ENCODE results near the gene PPARG.

Gene PPARG

GRCh38 chr3:12301513-12301912 lies 12.6 kb downstream of the PPARG start:
- DNase-seq (ENCODE audit: low read depth, low spot score): no peak
- Histone ChIP-seq H3K4me1 (ENCODE audit: insufficient read depth, insufficient read length) (no peaks in the 10 kb centered on the region), H3K36me3 (ENCODE audit: insufficient read depth, insufficient read length, low read length) (no peaks in the 10 kb centered on the region), H3K9ac (ENCODE audit: insufficient read length, low read depth) (no peak overlapping the region), H3K27me3 (ENCODE audit: insufficient read depth, insufficient read length) (no peaks in the 10 kb centered on the region), H3K4me3 (ENCODE audit: insufficient read length, low read depth) (no peak overlapping the region), H3K9me3 (ENCODE audit: insufficient read depth, low read length) (no peaks in the 10 kb centered on the region)
- TF ChIP-seq YY1 (IDR thresholded peaks at IDR 0.05; ENCODE audit: insufficient read depth, insufficient read length) (no peak), SUZ12 (IDR thresholded peaks at IDR 0.05; ENCODE audit: extremely low read depth, insufficient read depth, insufficient read length) (no peak)

- no peaks in the 10 kb centered on the region for H3K9me3 ChIP-seq (ENCODE audit: insufficient read depth, low read length)
- no peak for DNase-seq (ENCODE audit: low read depth, low spot score)
- no peaks in the 10 kb centered on the region for H3K4me1 ChIP-seq (ENCODE audit: insufficient read depth, insufficient read length)
- H3K36me3 ChIP-seq (ENCODE audit: insufficient read depth, insufficient read length, low read length): no peaks in the 10 kb centered on the region
- no peak overlapping the region for H3K9ac ChIP-seq (ENCODE audit: insufficient read length, low read depth)
- H3K4me3 ChIP-seq (ENCODE audit: insufficient read length, low read depth): no peak overlapping the region
- TF ChIP-seq SUZ12 (IDR thresholded peaks at IDR 0.05; ENCODE audit: extremely low read depth, insufficient read depth, insufficient read length) (no peak), ZNF274 (IDR thresholded peaks at IDR 0.05; ENCODE audit: low read depth, low read length) (no peak), YY1 (IDR thresholded peaks at IDR 0.05; ENCODE audit: insufficient read depth, insufficient read length) (no peak)
- no peaks in the 10 kb centered on the region for H3K27me3 ChIP-seq (ENCODE audit: insufficient read depth, insufficient read length)
Observed at GRCh38 chr3:12302564-12302963, 13.7 kb downstream of the PPARG start.

DNA sequence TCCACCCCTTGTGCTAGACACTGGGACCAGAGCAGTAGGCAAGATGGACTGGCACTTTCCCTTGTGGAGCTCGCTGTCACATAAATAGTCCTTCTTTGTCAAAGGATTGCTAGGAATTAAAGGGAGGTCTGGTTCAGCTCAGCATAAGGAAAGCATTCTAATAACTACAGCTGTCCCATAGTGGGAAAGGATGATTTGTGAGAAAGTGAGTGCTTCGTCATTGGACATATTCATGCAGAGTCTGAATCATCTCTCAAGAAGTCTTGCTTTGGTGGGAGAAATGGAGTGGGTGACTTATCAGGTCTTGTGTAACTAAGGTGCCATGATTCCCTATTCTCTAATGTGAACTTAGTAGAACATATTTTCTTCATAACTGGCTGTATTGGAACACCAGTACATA lies 14.7 kb downstream of the PPARG start:
- DNase-seq (ENCODE audit: low read depth, low spot score): no peak
- H3K9ac ChIP-seq (ENCODE audit: insufficient read length, low read depth): no peak overlapping the region
- no peaks in the 10 kb centered on the region; the same call in 1 of the 2 replicates for H3K9me3 ChIP-seq (ENCODE audit: insufficient read depth, low read length)
- no peaks in the 10 kb centered on the region for H3K4me1 ChIP-seq (ENCODE audit: insufficient read depth, insufficient read length)
- H3K27me3 ChIP-seq (ENCODE audit: insufficient read depth, insufficient read length): no peaks in the 10 kb centered on the region
- no peak overlapping the region for H3K4me3 ChIP-seq (ENCODE audit: insufficient read length, low read depth)
- TF ChIP-seq YY1 (IDR thresholded peaks at IDR 0.05; ENCODE audit: insufficient read depth, insufficient read length): no peak
- no peak for TF ChIP-seq SUZ12 (IDR thresholded peaks at IDR 0.05; ENCODE audit: extremely low read depth, insufficient read depth, insufficient read length)
- TF ChIP-seq ZNF274 (IDR thresholded peaks at IDR 0.05; ENCODE audit: low read depth, low read length): no peak
- H3K36me3 ChIP-seq (ENCODE audit: insufficient read depth, insufficient read length, low read length): no peaks in the 10 kb centered on the region

GRCh38 chr3:12303993-12304392 lies 15.1 kb downstream of the PPARG start:
- TF ChIP-seq SUZ12 (IDR thresholded peaks at IDR 0.05; ENCODE audit: extremely low read depth, insufficient read depth, insufficient read length) (no peak), YY1 (IDR thresholded peaks at IDR 0.05; ENCODE audit: insufficient read depth, insufficient read length) (no peak), ZNF274 (IDR thresholded peaks at IDR 0.05; ENCODE audit: low read depth, low read length) (no peak)
- no peaks in the 10 kb centered on the region for H3K36me3 ChIP-seq (ENCODE audit: insufficient read depth, insufficient read length, low read length)
- DNase-seq (ENCODE audit: low read depth, low spot score): no peak

DNA sequence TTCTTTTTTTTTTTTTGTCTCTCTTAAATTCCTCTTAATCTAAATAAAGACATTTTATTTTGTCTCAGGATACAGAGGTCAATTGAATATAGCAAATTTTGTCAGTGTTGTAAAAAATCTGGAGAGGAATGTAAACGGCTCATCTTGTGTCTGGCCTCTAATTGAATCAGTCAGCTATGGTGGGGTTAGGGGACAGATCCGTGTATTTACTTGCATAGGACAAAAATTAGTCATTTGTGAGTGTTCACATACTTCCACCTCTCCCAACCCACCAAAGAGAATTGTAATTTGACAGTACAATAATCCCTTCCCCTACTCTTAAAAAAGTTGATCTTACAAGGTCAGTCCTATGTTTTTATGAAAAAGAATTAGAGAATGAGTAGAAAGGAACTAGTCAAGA lies 18.3 kb downstream of the PPARG start:
- no peak for DNase-seq (ENCODE audit: low read depth, low spot score)
- Histone ChIP-seq H3K9ac (ENCODE audit: insufficient read length, low read depth) (no peak overlapping the region), H3K9me3 (ENCODE audit: insufficient read depth, low read length) (no peaks in the 10 kb centered on the region; the same call in 1 of the 2 replicates), H3K4me3 (ENCODE audit: insufficient read length, low read depth) (no peak overlapping the region), H3K36me3 (ENCODE audit: insufficient read depth, insufficient read length, low read length) (no peaks in the 10 kb centered on the region), H3K27me3 (ENCODE audit: insufficient read depth, insufficient read length) (no peaks in the 10 kb centered on the region), H3K4me1 (ENCODE audit: insufficient read depth, insufficient read length) (no peaks in the 10 kb centered on the region)
- TF ChIP-seq ZNF274 (IDR thresholded peaks at IDR 0.05; ENCODE audit: low read depth, low read length) (no peak), YY1 (IDR thresholded peaks at IDR 0.05; ENCODE audit: insufficient read depth, insufficient read length) (no peak), SUZ12 (IDR thresholded peaks at IDR 0.05; ENCODE audit: extremely low read depth, insufficient read depth, insufficient read length) (no peak)

More at GRCh38 chr3:12303993-12304392, 15.1 kb downstream of the PPARG start:
- Histone ChIP-seq H3K9me3 (ENCODE audit: insufficient read depth, low read length) (no peaks in the 10 kb centered on the region; the same call in 1 of the 2 replicates), H3K4me1 (ENCODE audit: insufficient read depth, insufficient read length) (no peaks in the 10 kb centered on the region), H3K9ac (ENCODE audit: insufficient read length, low read depth) (no peak overlapping the region), H3K4me3 (ENCODE audit: insufficient read length, low read depth) (no peak overlapping the region), H3K27me3 (ENCODE audit: insufficient read depth, insufficient read length) (no peaks in the 10 kb centered on the region)

DNA sequence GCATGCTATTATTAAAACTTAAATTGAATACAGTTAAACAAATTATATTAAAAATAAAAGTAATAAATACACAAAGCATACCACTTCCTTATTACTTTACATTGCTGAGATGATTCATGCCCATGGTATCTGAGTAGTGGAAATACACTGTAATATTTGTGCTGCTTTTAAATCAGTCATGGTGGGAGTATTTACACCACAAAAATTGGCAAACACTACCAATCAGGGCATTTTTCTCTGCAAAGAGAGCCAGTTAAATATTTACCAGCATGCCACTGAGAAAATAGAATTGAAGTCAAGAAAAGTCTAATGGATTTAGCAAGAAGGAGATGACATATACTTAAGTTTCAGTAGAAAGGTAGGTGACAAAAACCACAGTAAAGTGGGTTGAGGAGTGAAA lies 19.6 kb downstream of the PPARG start:
- no peak for TF ChIP-seq SUZ12 (IDR thresholded peaks at IDR 0.05; ENCODE audit: extremely low read depth, insufficient read depth, insufficient read length)
- TF ChIP-seq YY1 (IDR thresholded peaks at IDR 0.05; ENCODE audit: insufficient read depth, insufficient read length): no peak
- TF ChIP-seq ZNF274 (IDR thresholded peaks at IDR 0.05; ENCODE audit: low read depth, low read length): no peak
- Histone ChIP-seq H3K36me3 (ENCODE audit: insufficient read depth, insufficient read length, low read length) (no peaks in the 10 kb centered on the region), H3K4me3 (ENCODE audit: insufficient read length, low read depth) (no peak overlapping the region), H3K9me3 (ENCODE audit: insufficient read depth, low read length) (no peaks in the 10 kb centered on the region; the same call in 1 of the 2 replicates), H3K9ac (ENCODE audit: insufficient read length, low read depth) (no peak overlapping the region), H3K4me1 (ENCODE audit: insufficient read depth, insufficient read length) (no peaks in the 10 kb centered on the region), H3K27me3 (ENCODE audit: insufficient read depth, insufficient read length) (no peaks in the 10 kb centered on the region)
- DNase-seq (ENCODE audit: low read depth, low spot score): no peak

GRCh38 chr3:12309716-12310115 lies 20.8 kb downstream of the PPARG start:
- no peaks in the 10 kb centered on the region; the same call in 1 of the 2 replicates for H3K9me3 ChIP-seq (ENCODE audit: insufficient read depth, low read length)
- DNase-seq (ENCODE audit: low read depth, low spot score): no peak
- no peak overlapping the region for H3K9ac ChIP-seq (ENCODE audit: insufficient read length, low read depth)
- TF ChIP-seq ZNF274 (IDR thresholded peaks at IDR 0.05; ENCODE audit: low read depth, low read length) (no peak), YY1 (IDR thresholded peaks at IDR 0.05; ENCODE audit: insufficient read depth, insufficient read length) (no peak), SUZ12 (IDR thresholded peaks at IDR 0.05; ENCODE audit: extremely low read depth, insufficient read depth, insufficient read length) (no peak)
- no peak overlapping the region for H3K4me3 ChIP-seq (ENCODE audit: insufficient read length, low read depth)
- no peaks in the 10 kb centered on the region for H3K27me3 ChIP-seq (ENCODE audit: insufficient read depth, insufficient read length)
- no peaks in the 10 kb centered on the region for H3K4me1 ChIP-seq (ENCODE audit: insufficient read depth, insufficient read length)
- no peaks in the 10 kb centered on the region for H3K36me3 ChIP-seq (ENCODE audit: insufficient read depth, insufficient read length, low read length)
